RWPE2 (cell line): Measurements from ENCODE around the gene PRKAG2.

Experiments
- ATAC-seq: fragments of 200-7000 bp; cut with Tn5 transposase; 3 replicates; pipeline ENCODE4 v1.9.1; 2021; ENCODE audit warnings: low read depth
- DNase-seq: peaks from one replicate; pipeline ENCODE4 v3.0.0-alpha.2; 2020; ENCODE audit warnings: low spot score
- H3K27ac ChIP-seq: fragments of 450-650 bp; 2 replicates; pipeline ENCODE4 v1.5.1; 2017; ENCODE audit warnings: mild to moderate bottlenecking; ENCODE audit not compliant: poor library complexity, severe bottlenecking
- H3K27me3 ChIP-seq: fragments of 250-450 bp; sonication (Bioruptor Pico); 2 replicates; pipeline ENCODE4 v1.5.1; 2021; ENCODE audit warnings: mild to moderate bottlenecking, moderate library complexity; ENCODE audit not compliant: insufficient read depth, poor library complexity, severe bottlenecking
- H3K36me3 ChIP-seq: fragments of 250-450 bp; sonication (Bioruptor Pico); 2 replicates; pipeline ENCODE4 v1.5.1; 2020; ENCODE audit warnings: low read depth, mild to moderate bottlenecking, moderate library complexity
- H3K4me1 ChIP-seq: fragments of 250-450 bp; sonication (Bioruptor Pico); 2 replicates; pipeline ENCODE4 v1.5.1; 2021; ENCODE audit warnings: mild to moderate bottlenecking, moderate library complexity; ENCODE audit not compliant: insufficient read depth, poor library complexity, severe bottlenecking
- H3K4me3 ChIP-seq: fragments of 250-450 bp; sonication (Bioruptor Pico); 2 replicates; pipeline ENCODE4 v1.5.1; 2021; ENCODE audit warnings: mild to moderate bottlenecking, moderate library complexity; ENCODE audit not compliant: severe bottlenecking
- H3K9me3 ChIP-seq: fragments of 250-450 bp; sonication (Bioruptor Pico); 2 replicates; pipeline ENCODE4 v1.5.1; 2021; ENCODE audit warnings: mild to moderate bottlenecking, moderate library complexity; ENCODE audit not compliant: severe bottlenecking
- CTCF ChIP-seq: fragments of 450-650 bp; IDR thresholded peaks from one replicate; pipeline ENCODE4 v1.5.1; 2017; ENCODE audit warnings: mild to moderate bottlenecking, moderate library complexity; ENCODE audit not compliant: poor library complexity, severe bottlenecking

The PRKAG2 gene

GRCh38 chr7:151821806-151822540 lies 54.9 kb downstream of the PRKAG2 start:
- no peak for TF ChIP-seq CTCF
- H3K4me1 ChIP-seq = no peaks in the 10 kb centered on the region
- H3K4me3 ChIP-seq = no peak overlapping the region
- H3K9me3 ChIP-seq = no peaks in the 10 kb centered on the region
- no peak overlapping the region for H3K27ac ChIP-seq
- ATAC-seq (no peak), DNase-seq (peak; percentile 48)
- no peaks in the 10 kb centered on the region for H3K36me3 ChIP-seq
- no peaks in the 10 kb centered on the region for H3K27me3 ChIP-seq

GRCh38 chr7:151821226-151821625 lies 55.7 kb downstream of the PRKAG2 start:
- ATAC-seq = no peak
- no peaks in the 10 kb centered on the region for H3K36me3 ChIP-seq
- H3K4me1 ChIP-seq = no peaks in the 10 kb centered on the region
- no peak for DNase-seq
- no peaks in the 10 kb centered on the region for H3K9me3 ChIP-seq
- TF ChIP-seq CTCF = no peak
- no peak overlapping the region for H3K27ac ChIP-seq
- H3K27me3 ChIP-seq = no peaks in the 10 kb centered on the region
- H3K4me3 ChIP-seq = no peak overlapping the region

GRCh38 chr7:151820491-151821105 lies 56.3 kb downstream of the PRKAG2 start:
- H3K36me3 ChIP-seq = no peaks in the 10 kb centered on the region
- no peak overlapping the region for H3K27ac ChIP-seq
- ATAC-seq (no peak), DNase-seq (no peak)
- no peaks in the 10 kb centered on the region for H3K4me1 ChIP-seq
- H3K9me3 ChIP-seq = no peaks in the 10 kb centered on the region
- no peak overlapping the region for H3K4me3 ChIP-seq
- no peak for TF ChIP-seq CTCF
- no peaks in the 10 kb centered on the region for H3K27me3 ChIP-seq

GRCh38 chr7:151819866-151820265 lies 57.0 kb downstream of the PRKAG2 start:
- ATAC-seq (no peak), DNase-seq (no peak)
- no peaks in the 10 kb centered on the region for H3K4me1 ChIP-seq
- H3K4me3 ChIP-seq = no peak overlapping the region
- no peaks in the 10 kb centered on the region for H3K36me3 ChIP-seq
- no peak overlapping the region for H3K27ac ChIP-seq
- no peaks in the 10 kb centered on the region for H3K9me3 ChIP-seq
- TF ChIP-seq CTCF = no peak
- H3K27me3 ChIP-seq = no peaks in the 10 kb centered on the region
